ENCODE results near the gene AFF3. TPM values are rescaled to one million over a fixed set of nuclear protein-coding genes. Genes with fewer than 3 reads are reported as not detected.

AFF3 gene
- total RNA-seq, 4 donors from 2014 or later = 9.0 to 20.2 (median 14.5) TPM

GRCh38 chr2:99697811-99698568 lies 444.4 kb downstream of the AFF3 start:
- Histone ChIP-seq H3K27ac (no peak overlapping the region), H3K9me3 (no peaks in the 10 kb centered on the region), H3K27me3 (no peaks in the 10 kb centered on the region), H3K4me3 (no peak overlapping the region), H3K4me1 (no peaks in the 10 kb centered on the region), H3K36me3 (no peaks in the 10 kb centered on the region)
- in situ Hi-C loops (cut with MboI; ENCODE audit: low pct_ligation_motif_present in 1 of 4, low pct_unique_long_range_greater_than_20kb in 1 of 4, low sequenced_read_pairs in 3 of 4) (no loop called here), intact Hi-C loops (cut with DNase I; ENCODE audit: low total_unique reads) (no loop called here)
- TF ChIP-seq CTCF (IDR thresholded peaks at IDR 0.05) (no peak), POLR2A (IDR thresholded peaks at IDR 0.05) (no peak), EP300 (IDR thresholded peaks at IDR 0.05; ENCODE audit: low read depth) (no peak), POLR2AphosphoS5 (IDR thresholded peaks at IDR 0.05) (no peak)
- no peak for DNase-seq

- Histone ChIP-seq H3K9me3 (no peaks in the 10 kb centered on the region), H3K4me3 (no peak overlapping the region), H3K4me1 (no peaks in the 10 kb centered on the region), H3K27me3 (no peaks in the 10 kb centered on the region), H3K27ac (no peak overlapping the region), H3K36me3 (no peaks in the 10 kb centered on the region)
- intact Hi-C loops (cut with DNase I; ENCODE audit: low total_unique reads) = no loop called here
- DNase-seq = no peak
- in situ Hi-C loops (cut with MboI; ENCODE audit: low pct_ligation_motif_present in 1 of 4, low pct_unique_long_range_greater_than_20kb in 1 of 4, low sequenced_read_pairs in 3 of 4) = no loop called here
- TF ChIP-seq POLR2AphosphoS5 (IDR thresholded peaks at IDR 0.05) = no peak
- no peak for TF ChIP-seq EP300 (IDR thresholded peaks at IDR 0.05; ENCODE audit: low read depth)
- no peak for TF ChIP-seq CTCF (IDR thresholded peaks at IDR 0.05)
- no peak for TF ChIP-seq POLR2A (IDR thresholded peaks at IDR 0.05)
Observed at GRCh38 chr2:99695944-99696253, 446.5 kb downstream of the AFF3 start.

GRCh38 chr2:99695130-99695943 lies 447.1 kb downstream of the AFF3 start:
- intact Hi-C loops (cut with DNase I; ENCODE audit: low total_unique reads) (no loop called here), in situ Hi-C loops (cut with MboI; ENCODE audit: low pct_ligation_motif_present in 1 of 4, low pct_unique_long_range_greater_than_20kb in 1 of 4, low sequenced_read_pairs in 3 of 4) (no loop called here)
- 82 to 87% methylated on average over 5 to 11 of the region's 11 CpGs for WGBS, 2 donors (ENCODE audit: low coverage in 1 of 2)
- Histone ChIP-seq H3K27me3 (no peaks in the 10 kb centered on the region), H3K36me3 (no peaks in the 10 kb centered on the region), H3K27ac (no peak overlapping the region), H3K4me1 (no peaks in the 10 kb centered on the region), H3K4me3 (no peak overlapping the region), H3K9me3 (no peaks in the 10 kb centered on the region)
- DNase-seq = no peak
- TF ChIP-seq POLR2AphosphoS5 (IDR thresholded peaks at IDR 0.05) (no peak), CTCF (IDR thresholded peaks at IDR 0.05) (no peak), EP300 (IDR thresholded peaks at IDR 0.05; ENCODE audit: low read depth) (no peak), POLR2A (IDR thresholded peaks at IDR 0.05) (no peak)

GRCh38 chr2:99694331-99694730 lies 448.1 kb downstream of the AFF3 start:
- TF ChIP-seq EP300 (IDR thresholded peaks at IDR 0.05; ENCODE audit: low read depth) (no peak), POLR2A (IDR thresholded peaks at IDR 0.05) (no peak), CTCF (IDR thresholded peaks at IDR 0.05) (no peak), POLR2AphosphoS5 (IDR thresholded peaks at IDR 0.05) (no peak)
- WGBS, 2 donors (ENCODE audit: low coverage in 1 of 2) = 74 to 86% methylated on average over 5 to 7 of the region's 7 CpGs
- in situ Hi-C loops (cut with MboI; ENCODE audit: low pct_ligation_motif_present in 1 of 4, low pct_unique_long_range_greater_than_20kb in 1 of 4, low sequenced_read_pairs in 3 of 4) = no loop called here

More at GRCh38 chr2:99694331-99694730, 448.1 kb downstream of the AFF3 start:
- no peaks in the 10 kb centered on the region for H3K4me1 ChIP-seq
- intact Hi-C loops (cut with DNase I; ENCODE audit: low total_unique reads) = no loop called here
- H3K27ac ChIP-seq = no peak overlapping the region
- no peaks in the 10 kb centered on the region for H3K36me3 ChIP-seq
- no peak overlapping the region for H3K4me3 ChIP-seq
- H3K27me3 ChIP-seq = no peaks in the 10 kb centered on the region
- H3K9me3 ChIP-seq = no peaks in the 10 kb centered on the region
- no peak for DNase-seq
